Activated gamma-delta T cell (primary cell): ENCODE measurements around the gene RBMS3.

Experiments
- DNase-seq: peaks from one replicate; lab custom pipeline; 2025; lab: John Stamatoyannopoulos, UW

RBMS3 gene

GRCh38 chr3:29525254-29525881, 244.5 kb downstream of the RBMS3 start:
- DNase-seq = no peak

- DNase-seq = no peak
Observed at GRCh38 chr3:29527246-29527645, 246.4 kb downstream of the RBMS3 start.

GRCh38 chr3:29531644-29532043, 250.8 kb downstream of the RBMS3 start:
- DNase-seq = no peak

- no peak for DNase-seq
Observed at GRCh38 chr3:29532473-29532872, 251.6 kb downstream of the RBMS3 start.

- DNase-seq = no peak
Observed at GRCh38 chr3:29534006-29534405, 253.1 kb downstream of the RBMS3 start.

GRCh38 chr3:29536016-29536758, 255.3 kb downstream of the RBMS3 start:
- DNase-seq = no peak

GRCh38 chr3:29537889-29538609, 257.2 kb downstream of the RBMS3 start:
- no peak for DNase-seq

- DNase-seq = no peak
Observed at GRCh38 chr3:29538610-29538958, 257.7 kb downstream of the RBMS3 start.

GRCh38 chr3:29540544-29540943, 259.7 kb downstream of the RBMS3 start:
- no peak for DNase-seq

- DNase-seq = no peak
Observed at GRCh38 chr3:29544701-29545363, 264.0 kb downstream of the RBMS3 start.

GRCh38 chr3:29545615-29546014, 264.7 kb downstream of the RBMS3 start:
- DNase-seq = no peak

GRCh38 chr3:29552051-29552450, 271.2 kb downstream of the RBMS3 start:
- no peak for DNase-seq

GRCh38 chr3:29554566-29554965, 273.7 kb downstream of the RBMS3 start:
- DNase-seq = no peak

- DNase-seq = no peak
Observed at GRCh38 chr3:29555590-29555989, 274.7 kb downstream of the RBMS3 start.

- no peak for DNase-seq
Observed at GRCh38 chr3:29557186-29557585, 276.3 kb downstream of the RBMS3 start.

- no peak for DNase-seq
Observed at GRCh38 chr3:29557825-29558224, 277.0 kb downstream of the RBMS3 start.

- DNase-seq = no peak
Observed at GRCh38 chr3:29559741-29560465, 279.0 kb downstream of the RBMS3 start.

GRCh38 chr3:29561651-29562149, 280.8 kb downstream of the RBMS3 start:
- no peak for DNase-seq

- no peak for DNase-seq
Observed at GRCh38 chr3:29565236-29565635, 284.4 kb downstream of the RBMS3 start.

- no peak for DNase-seq
Observed at GRCh38 chr3:29567501-29567900, 286.6 kb downstream of the RBMS3 start.

GRCh38 chr3:29568355-29568754, 287.5 kb downstream of the RBMS3 start:
- no peak for DNase-seq

GRCh38 chr3:29576181-29576580, 295.3 kb downstream of the RBMS3 start:
- DNase-seq = no peak
